ENCODE results near the gene ARHGEF16. TPM values are rescaled to one million over a fixed set of nuclear protein-coding genes. Genes with fewer than 3 reads are reported as not detected.

ARHGEF16 gene
- polyA plus RNA-seq, 1 experiment: not detected

DNA sequence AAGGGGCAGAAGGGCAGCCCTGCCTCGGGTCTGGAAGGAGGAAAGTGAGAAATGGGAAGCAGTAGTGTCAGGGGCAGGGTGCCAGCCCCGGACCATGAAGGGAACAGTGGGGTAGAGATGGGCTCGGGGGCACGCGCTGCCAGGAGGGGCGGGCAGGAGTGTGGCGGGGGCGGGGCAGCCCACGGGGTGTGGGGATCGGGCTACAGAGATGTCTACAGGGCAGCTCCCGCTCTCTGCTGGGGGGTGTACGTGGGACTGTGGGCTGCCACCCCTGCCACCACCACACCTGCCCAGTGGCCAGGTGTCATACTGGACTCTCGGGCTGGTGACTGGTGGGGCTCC lies 7.4 kb downstream of the ARHGEF16 start:
- Histone ChIP-seq H3K9me3 (ENCODE audit: control insufficient read depth, insufficient read depth, low read length) (no peaks in the 10 kb centered on the region; the same call in 1 of the 2 replicates), H3K27ac (ENCODE audit: low read depth, low read length) (no peak overlapping the region), H3K4me3 (ENCODE audit: low read depth, low read length) (no peak overlapping the region), H3K27me3 (ENCODE audit: control insufficient read depth, insufficient read depth, low read length) (peaks cover 14% of the 10 kb centered on the region)
- TF ChIP-seq, protein P1, sequence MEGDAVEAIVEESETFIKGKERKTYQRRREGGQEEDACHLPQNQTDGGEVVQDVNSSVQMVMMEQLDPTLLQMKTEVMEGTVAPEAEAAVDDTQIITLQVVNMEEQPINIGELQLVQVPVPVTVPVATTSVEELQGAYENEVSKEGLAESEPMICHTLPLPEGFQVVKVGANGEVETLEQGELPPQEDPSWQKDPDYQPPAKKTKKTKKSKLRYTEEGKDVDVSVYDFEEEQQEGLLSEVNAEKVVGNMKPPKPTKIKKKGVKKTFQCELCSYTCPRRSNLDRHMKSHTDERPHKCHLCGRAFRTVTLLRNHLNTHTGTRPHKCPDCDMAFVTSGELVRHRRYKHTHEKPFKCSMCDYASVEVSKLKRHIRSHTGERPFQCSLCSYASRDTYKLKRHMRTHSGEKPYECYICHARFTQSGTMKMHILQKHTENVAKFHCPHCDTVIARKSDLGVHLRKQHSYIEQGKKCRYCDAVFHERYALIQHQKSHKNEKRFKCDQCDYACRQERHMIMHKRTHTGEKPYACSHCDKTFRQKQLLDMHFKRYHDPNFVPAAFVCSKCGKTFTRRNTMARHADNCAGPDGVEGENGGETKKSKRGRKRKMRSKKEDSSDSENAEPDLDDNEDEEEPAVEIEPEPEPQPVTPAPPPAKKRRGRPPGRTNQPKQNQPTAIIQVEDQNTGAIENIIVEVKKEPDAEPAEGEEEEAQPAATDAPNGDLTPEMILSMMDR (IDR thresholded peaks at IDR 0.05; ENCODE audit: low read depth, low read length): no peak
- no peak for DNase-seq (ENCODE audit: low read depth, low spot score)
- ChIA-PET POLR2A (no interaction called here), CTCF (interaction anchor here (6.3 kb wide), 1 partner anchor 9 kb away, joined by 28 read pairs; no protein-coding TSS in a partner anchor)

- no peak for DNase-seq (ENCODE audit: low read depth, low spot score)
- TF ChIP-seq, protein P1 (IDR thresholded peaks at IDR 0.05; ENCODE audit: low read depth, low read length): no peak
- no peaks in the 10 kb centered on the region; the same call in 1 of the 2 replicates for H3K9me3 ChIP-seq (ENCODE audit: control insufficient read depth, insufficient read depth, low read length)
- ChIA-PET CTCF (interaction anchor here (0.9 to 6.3 kb wide), 2 partner anchors 9 to 10 kb away, joined by 4 to 28 read pairs; no protein-coding TSS in a partner anchor), POLR2A (no interaction called here)
- peaks cover 14% of the 10 kb centered on the region for H3K27me3 ChIP-seq (ENCODE audit: control insufficient read depth, insufficient read depth, low read length)
- H3K4me3 ChIP-seq (ENCODE audit: low read depth, low read length): no peak overlapping the region
- no peak overlapping the region for H3K27ac ChIP-seq (ENCODE audit: low read depth, low read length)
Measured at GRCh38 chr1:3462356-3463012, 8.0 kb downstream of the ARHGEF16 start.

DNA sequence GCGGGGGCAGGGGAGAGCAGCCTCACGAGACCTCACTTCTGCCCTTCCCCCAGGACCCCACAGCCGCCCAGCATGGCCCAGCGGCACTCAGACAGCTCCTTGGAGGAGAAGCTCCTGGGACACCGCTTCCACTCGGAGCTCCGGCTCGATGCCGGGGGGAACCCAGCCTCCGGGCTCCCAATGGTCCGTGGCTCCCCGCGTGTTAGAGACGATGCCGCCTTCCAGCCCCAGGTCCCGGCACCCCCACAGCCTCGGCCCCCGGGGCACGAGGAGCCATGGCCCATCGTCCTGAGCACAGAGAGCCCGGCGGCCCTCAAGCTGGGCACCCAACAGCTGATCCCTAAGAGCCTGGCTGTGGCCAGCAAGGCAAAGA lies 8.5 kb downstream of the ARHGEF16 start:
- CTCF ChIA-PET: interaction anchor here (0.9 to 6.3 kb wide), 2 partner anchors 9 to 10 kb away, joined by 4 to 28 read pairs; no protein-coding TSS in a partner anchor
- H3K27ac ChIP-seq (ENCODE audit: low read depth, low read length): no peak overlapping the region
- H3K9me3 ChIP-seq (ENCODE audit: control insufficient read depth, insufficient read depth, low read length): no peaks in the 10 kb centered on the region; the same call in 1 of the 2 replicates
- POLR2A ChIA-PET: no interaction called here
- TF ChIP-seq, protein P1 (IDR thresholded peaks at IDR 0.05; ENCODE audit: low read depth, low read length): no peak
- H3K4me3 ChIP-seq (ENCODE audit: low read depth, low read length): no peak overlapping the region
- DNase-seq (ENCODE audit: low read depth, low spot score): no peak
- peaks cover 14% of the 10 kb centered on the region for H3K27me3 ChIP-seq (ENCODE audit: control insufficient read depth, insufficient read depth, low read length)

DNA sequence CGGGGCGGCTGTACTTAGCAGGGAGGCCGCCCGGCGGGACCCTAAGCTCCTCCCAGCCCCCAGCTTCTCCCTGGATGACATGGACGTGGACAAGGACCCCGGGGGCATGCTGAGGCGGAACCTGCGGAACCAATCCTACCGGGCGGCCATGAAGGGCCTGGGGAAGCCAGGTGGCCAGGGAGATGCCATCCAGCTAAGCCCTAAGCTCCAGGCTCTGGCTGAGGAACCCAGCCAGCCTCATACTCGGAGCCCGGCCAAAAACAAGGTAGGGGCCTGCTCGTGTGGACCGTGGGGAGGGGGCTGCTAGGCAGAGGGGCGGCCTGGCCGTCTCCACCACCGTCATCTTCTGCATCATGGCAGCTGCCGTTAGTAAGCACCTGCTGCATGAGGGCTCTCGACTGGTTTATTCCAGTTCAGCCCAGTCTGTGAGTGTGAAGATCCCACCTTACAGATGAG lies 9.0 kb downstream of the ARHGEF16 start:
- H3K4me3 ChIP-seq (ENCODE audit: low read depth, low read length): no peak overlapping the region
- peaks cover 12% of the 10 kb centered on the region for H3K27me3 ChIP-seq (ENCODE audit: control insufficient read depth, insufficient read depth, low read length)
- ChIA-PET CTCF (interaction anchor here (0.9 to 6.3 kb wide), 2 partner anchors 8 to 11 kb away, joined by 4 to 28 read pairs; no protein-coding TSS in a partner anchor), POLR2A (no interaction called here)
- TF ChIP-seq, protein P1 (IDR thresholded peaks at IDR 0.05; ENCODE audit: low read depth, low read length): no peak
- no peak overlapping the region for H3K27ac ChIP-seq (ENCODE audit: low read depth, low read length)
- no peak for DNase-seq (ENCODE audit: low read depth, low spot score)
- H3K9me3 ChIP-seq (ENCODE audit: control insufficient read depth, insufficient read depth, low read length): no peaks in the 10 kb centered on the region; the same call in 1 of the 2 replicates

GRCh38 chr1:3463891-3464648 lies 9.6 kb downstream of the ARHGEF16 start:
- TF ChIP-seq, protein P1 (IDR thresholded peaks at IDR 0.05; ENCODE audit: low read depth, low read length): no peak
- no peak for DNase-seq (ENCODE audit: low read depth, low spot score)
- ChIA-PET CTCF (interaction anchor here (6.3 kb wide), 1 partner anchor 11 kb away, joined by 28 read pairs; no protein-coding TSS in a partner anchor), POLR2A (no interaction called here)
- no peaks in the 10 kb centered on the region; the same call in 1 of the 2 replicates for H3K9me3 ChIP-seq (ENCODE audit: control insufficient read depth, insufficient read depth, low read length)
- H3K4me3 ChIP-seq (ENCODE audit: low read depth, low read length): no peak overlapping the region
- H3K27me3 ChIP-seq (ENCODE audit: control insufficient read depth, insufficient read depth, low read length): peaks cover 9% of the 10 kb centered on the region
- no peak overlapping the region for H3K27ac ChIP-seq (ENCODE audit: low read depth, low read length)
